Breast epithelium (tissue), 3 donors: ENCODE data around the gene SCAI.

Experiments used
- POLR2A ChIP-seq: fragments of 450-650 bp; IDR thresholded peaks from one replicate; pipeline ENCODE4 v1.6.1; 2016; ENCODE audit warnings: antibody characterized with exemption, mild to moderate bottlenecking, moderate library complexity
- POLR2AphosphoS5 ChIP-seq, 3 donors: sonication (generic); formaldehyde crosslinking; IDR thresholded peaks; one replicate each; pipeline ENCODE4 v1.6.1; 2017; ENCODE audit warnings: antibody characterized with exemption in 3 of 3
- TF ChIP-seq, protein P1 (sequence below), 3 donors: fragments of 450-650 bp; IDR thresholded peaks; one replicate each; pipeline ENCODE4 v1.5.1; 2016 to 2017; ENCODE audit warnings: antibody characterized with exemption in 3 of 3, mild to moderate bottlenecking in 3 of 3, moderate library complexity in 3 of 3

- TF ChIP-seq, protein P1, sequence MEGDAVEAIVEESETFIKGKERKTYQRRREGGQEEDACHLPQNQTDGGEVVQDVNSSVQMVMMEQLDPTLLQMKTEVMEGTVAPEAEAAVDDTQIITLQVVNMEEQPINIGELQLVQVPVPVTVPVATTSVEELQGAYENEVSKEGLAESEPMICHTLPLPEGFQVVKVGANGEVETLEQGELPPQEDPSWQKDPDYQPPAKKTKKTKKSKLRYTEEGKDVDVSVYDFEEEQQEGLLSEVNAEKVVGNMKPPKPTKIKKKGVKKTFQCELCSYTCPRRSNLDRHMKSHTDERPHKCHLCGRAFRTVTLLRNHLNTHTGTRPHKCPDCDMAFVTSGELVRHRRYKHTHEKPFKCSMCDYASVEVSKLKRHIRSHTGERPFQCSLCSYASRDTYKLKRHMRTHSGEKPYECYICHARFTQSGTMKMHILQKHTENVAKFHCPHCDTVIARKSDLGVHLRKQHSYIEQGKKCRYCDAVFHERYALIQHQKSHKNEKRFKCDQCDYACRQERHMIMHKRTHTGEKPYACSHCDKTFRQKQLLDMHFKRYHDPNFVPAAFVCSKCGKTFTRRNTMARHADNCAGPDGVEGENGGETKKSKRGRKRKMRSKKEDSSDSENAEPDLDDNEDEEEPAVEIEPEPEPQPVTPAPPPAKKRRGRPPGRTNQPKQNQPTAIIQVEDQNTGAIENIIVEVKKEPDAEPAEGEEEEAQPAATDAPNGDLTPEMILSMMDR (IDR thresholded peaks at IDR 0.05), result no peak
- no peak for TF ChIP-seq POLR2AphosphoS5 (IDR thresholded peaks at IDR 0.05)
- no peak for TF ChIP-seq POLR2A
These were observed 52.2 kb downstream of the SCAI start for GRCh38 chr9:125091121-125091520.
